HPDE6-E6E7 (cell line): ENCODE measurements around the gene SPANXN2.
A peak's percentile ranks its signal among the peaks of the same experiment; 100 is the strongest.
"Not testable (repeated sequence)": the region's sequence is repeated elsewhere in the genome, so short reads cannot be mapped to it uniquely, and the experiment has no call there.

Experiments used
- DNase-seq: peaks from one replicate; pipeline ENCODE4 v3.0.0; 2011; ENCODE audit warnings: missing footprints; ENCODE audit errors: extremely low spot score

The SPANXN2 gene

GRCh38 chrX:143720652-143721051 is at the start of gene SPANXN2:
Gene SPANXN2, minus strand, starts transcription at chrX:143720752. Its CDS starts 84 bp downstream, at chrX:143720668.
- DNase-seq, result not testable (repeated sequence)

GRCh38 chrX:143768976-143769375 is 48.4 kb upstream of the SPANXN2 start:
- DNase-seq, result no peak

GRCh38 chrX:143767789-143768188 is 47.2 kb upstream of the SPANXN2 start:
- DNase-seq, result not testable (repeated sequence)

GRCh38 chrX:143757887-143758286 is 37.3 kb upstream of the SPANXN2 start:
- DNase-seq, result no peak

GRCh38 chrX:143757375-143757774 is 36.8 kb upstream of the SPANXN2 start:
- DNase-seq, result no peak

GRCh38 chrX:143754183-143754582 is 33.6 kb upstream of the SPANXN2 start:
- DNase-seq, result peak; percentile 57

- DNase-seq, result no peak
Observed at GRCh38 chrX:143733866-143734265, 13.3 kb upstream of the SPANXN2 start.

- no peak for DNase-seq
Observed at GRCh38 chrX:143726296-143726695, 5.7 kb upstream of the SPANXN2 start.

GRCh38 chrX:143701460-143701859 is 19.1 kb downstream of the SPANXN2 start:
- DNase-seq, result no peak

- no peak for DNase-seq
Observed at GRCh38 chrX:143694885-143695284, 25.7 kb downstream of the SPANXN2 start.

GRCh38 chrX:143683486-143683885 is 37.1 kb downstream of the SPANXN2 start:
- DNase-seq, result no peak

- DNase-seq, result no peak
Observed at GRCh38 chrX:143674926-143675325, 45.6 kb downstream of the SPANXN2 start.

GRCh38 chrX:143669395-143669794 is 51.2 kb downstream of the SPANXN2 start:
- no peak for DNase-seq

- DNase-seq, result no peak
Observed at GRCh38 chrX:143664302-143664701, 56.2 kb downstream of the SPANXN2 start.

- DNase-seq, result no peak
Observed at GRCh38 chrX:143663755-143664154, 56.8 kb downstream of the SPANXN2 start.
